Esophagus squamous epithelium (tissue), 4 donors: ENCODE measurements around the gene PILRA.
"Not testable (repeated sequence)": the region's sequence is repeated elsewhere in the genome, so short reads cannot be mapped to it uniquely, and the experiment has no call there.

Source experiments
- POLR2A ChIP-seq, 4 donors: fragments of 450-650 bp; IDR thresholded peaks; one replicate each; pipeline ENCODE4 v1.6.1; 2017; ENCODE audit warnings: antibody characterized with exemption in 4 of 4, mild to moderate bottlenecking in 4 of 4, moderate library complexity in 3 of 4
- TF ChIP-seq, protein P1 (sequence below), 6 experiments: fragments of 450-650 bp in 4 of 6; fragments of 200-600 bp in 2 of 6; sonication (generic) in 2 of 6; IDR thresholded peaks; one replicate each; pipeline ENCODE4 v1.5.1; 2016 to 2019; ENCODE audit warnings: antibody characterized with exemption in 6 of 6, mild to moderate bottlenecking in 4 of 6, moderate library complexity in 4 of 6

DNA sequence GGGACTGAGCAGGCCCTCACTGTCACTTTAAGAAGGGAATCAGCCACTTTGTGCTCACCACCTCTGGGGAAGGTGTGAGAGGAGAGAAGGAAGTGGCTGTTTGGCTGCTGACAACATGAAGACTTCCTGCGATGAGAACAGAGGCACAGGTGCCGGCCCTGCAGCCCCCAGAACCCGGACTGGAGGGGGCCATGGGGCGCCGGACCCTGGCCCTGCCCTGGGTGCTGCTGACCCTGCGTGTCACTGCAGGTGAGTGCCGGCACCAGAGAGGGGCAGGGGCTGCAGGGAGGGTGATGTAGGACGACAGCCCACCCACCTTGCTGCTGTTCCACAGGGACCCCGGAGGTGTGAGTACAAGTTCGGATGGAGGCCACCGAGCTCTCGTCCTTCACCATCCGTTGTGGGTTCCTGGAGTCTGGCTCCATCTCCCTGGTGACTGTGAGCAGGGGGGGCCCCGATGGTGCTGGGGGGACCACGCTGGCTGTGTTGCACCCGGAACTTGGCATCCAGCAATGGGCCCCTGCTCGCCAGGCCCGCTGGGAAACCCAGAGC lies 21.0 kb upstream of the PILRA start:
- TF ChIP-seq, protein P1, sequence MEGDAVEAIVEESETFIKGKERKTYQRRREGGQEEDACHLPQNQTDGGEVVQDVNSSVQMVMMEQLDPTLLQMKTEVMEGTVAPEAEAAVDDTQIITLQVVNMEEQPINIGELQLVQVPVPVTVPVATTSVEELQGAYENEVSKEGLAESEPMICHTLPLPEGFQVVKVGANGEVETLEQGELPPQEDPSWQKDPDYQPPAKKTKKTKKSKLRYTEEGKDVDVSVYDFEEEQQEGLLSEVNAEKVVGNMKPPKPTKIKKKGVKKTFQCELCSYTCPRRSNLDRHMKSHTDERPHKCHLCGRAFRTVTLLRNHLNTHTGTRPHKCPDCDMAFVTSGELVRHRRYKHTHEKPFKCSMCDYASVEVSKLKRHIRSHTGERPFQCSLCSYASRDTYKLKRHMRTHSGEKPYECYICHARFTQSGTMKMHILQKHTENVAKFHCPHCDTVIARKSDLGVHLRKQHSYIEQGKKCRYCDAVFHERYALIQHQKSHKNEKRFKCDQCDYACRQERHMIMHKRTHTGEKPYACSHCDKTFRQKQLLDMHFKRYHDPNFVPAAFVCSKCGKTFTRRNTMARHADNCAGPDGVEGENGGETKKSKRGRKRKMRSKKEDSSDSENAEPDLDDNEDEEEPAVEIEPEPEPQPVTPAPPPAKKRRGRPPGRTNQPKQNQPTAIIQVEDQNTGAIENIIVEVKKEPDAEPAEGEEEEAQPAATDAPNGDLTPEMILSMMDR (IDR thresholded peaks at IDR 0.05) = not testable (repeated sequence)
- not testable (repeated sequence) for TF ChIP-seq POLR2A (IDR thresholded peaks at IDR 0.05)
